Measurements from ENCODE around the gene FADS3.

Gene FADS3

GRCh38 chr11:61862714-61863547, 28.4 kb downstream of the FADS3 start:
- no peak for DNase-seq (ENCODE audit: low read depth in 2 of 3, low spot score in 2 of 3)

GRCh38 chr11:61861634-61862033, 29.7 kb downstream of the FADS3 start:
- no peak for DNase-seq (ENCODE audit: low read depth in 2 of 3, low spot score in 2 of 3)

GRCh38 chr11:61860054-61860903, 31.1 kb downstream of the FADS3 start:
- no peak for DNase-seq (ENCODE audit: low read depth in 2 of 3, low spot score in 2 of 3)

GRCh38 chr11:61855939-61856680, 35.2 kb downstream of the FADS3 start:
- DNase-seq (ENCODE audit: low read depth in 2 of 3, low spot score in 2 of 3): no peak

GRCh38 chr11:61854966-61855714, 36.2 kb downstream of the FADS3 start:
- DNase-seq (ENCODE audit: low read depth in 2 of 3, low spot score in 2 of 3): no peak

- no peak for DNase-seq (ENCODE audit: low read depth in 2 of 3, low spot score in 2 of 3)
Observed at GRCh38 chr11:61854206-61854895, 37.0 kb downstream of the FADS3 start.

- no peak for DNase-seq (ENCODE audit: low read depth in 2 of 3, low spot score in 2 of 3)
Observed at GRCh38 chr11:61853698-61854169, 37.6 kb downstream of the FADS3 start.

GRCh38 chr11:61851900-61852295, 39.4 kb downstream of the FADS3 start:
- DNase-seq (ENCODE audit: low read depth in 2 of 3, low spot score in 2 of 3): no peak

GRCh38 chr11:61851113-61851899, 40.0 kb downstream of the FADS3 start:
- DNase-seq (ENCODE audit: low read depth in 2 of 3, low spot score in 2 of 3): no peak

- DNase-seq (ENCODE audit: low read depth in 2 of 3, low spot score in 2 of 3): no peak
Observed at GRCh38 chr11:61850687-61851086, 40.7 kb downstream of the FADS3 start.

- DNase-seq (ENCODE audit: low read depth in 2 of 3, low spot score in 2 of 3): no peak
Observed at GRCh38 chr11:61848631-61849030, 42.7 kb downstream of the FADS3 start.

- DNase-seq (ENCODE audit: low read depth in 2 of 3, low spot score in 2 of 3): no peak
Observed at GRCh38 chr11:61847914-61848581, 43.3 kb downstream of the FADS3 start.

GRCh38 chr11:61846362-61847020, 44.9 kb downstream of the FADS3 start:
- DNase-seq (ENCODE audit: low read depth in 2 of 3, low spot score in 2 of 3): no peak

GRCh38 chr11:61844909-61845565, 46.3 kb downstream of the FADS3 start:
- no peak for DNase-seq (ENCODE audit: low read depth in 2 of 3, low spot score in 2 of 3)

- DNase-seq (ENCODE audit: low read depth in 2 of 3, low spot score in 2 of 3): no peak
Observed at GRCh38 chr11:61842528-61842820, 48.9 kb downstream of the FADS3 start.

GRCh38 chr11:61841636-61842527, 49.5 kb downstream of the FADS3 start:
- DNase-seq (ENCODE audit: low read depth in 2 of 3, low spot score in 2 of 3): no peak

GRCh38 chr11:61840371-61840770, 51.0 kb downstream of the FADS3 start:
- DNase-seq (ENCODE audit: low read depth in 2 of 3, low spot score in 2 of 3): no peak

Data from activated CD8-positive, alpha-beta memory T cell treated with anti-CD3 and anti-CD28 coated beads for 48 hours (primary cell).